ENCODE measurements around the gene RASA3. TPM values are rescaled to one million over a fixed set of nuclear protein-coding genes. Genes with fewer than 3 reads are reported as not detected.
A peak's percentile ranks its signal among the peaks of the same experiment; 100 is the strongest.

The RASA3 gene
- total RNA-seq, 4 donors from 2014 or later: 25.0 to 43.1 (median 30.2) TPM

DNA sequence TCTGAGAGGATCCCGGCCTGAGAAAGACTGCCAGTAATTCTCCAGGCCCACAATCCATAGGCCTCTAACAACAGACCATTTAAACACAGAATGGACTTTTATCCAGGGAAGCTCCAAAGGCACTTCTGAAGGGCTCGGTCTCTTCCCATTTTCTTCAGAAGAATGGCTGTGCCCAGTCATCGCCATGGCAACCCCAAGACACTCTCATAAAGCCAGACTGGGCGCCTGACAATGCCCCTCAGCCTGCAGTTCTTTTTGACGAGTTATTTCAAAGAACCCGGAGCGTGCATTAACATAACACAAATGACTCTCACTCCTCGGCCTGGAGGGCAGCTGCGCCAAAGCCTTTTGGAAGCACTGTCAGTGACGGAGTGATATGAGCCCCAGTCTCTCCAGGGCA is 61.0 kb downstream of the RASA3 start:
- 66 to 80% methylated on average over 6 to 7 of the region's 10 CpGs for WGBS, 2 donors (ENCODE audit: low coverage in 1 of 2)
- peaks cover 0 to 23% of the 10 kb centered on the region in 2 donors for H3K36me3 ChIP-seq
- H3K27ac ChIP-seq: peak overlapping the region in 2 of 4 donors; percentile 24 to 47
- H3K27me3 ChIP-seq: no peaks in the 10 kb centered on the region
- TF ChIP-seq POLR2AphosphoS5 (IDR thresholded peaks at IDR 0.05) (no peak), EP300 (IDR thresholded peaks at IDR 0.05) (no peak), POLR2A (IDR thresholded peaks at IDR 0.05) (no peak)
- TF ChIP-seq, protein P1, sequence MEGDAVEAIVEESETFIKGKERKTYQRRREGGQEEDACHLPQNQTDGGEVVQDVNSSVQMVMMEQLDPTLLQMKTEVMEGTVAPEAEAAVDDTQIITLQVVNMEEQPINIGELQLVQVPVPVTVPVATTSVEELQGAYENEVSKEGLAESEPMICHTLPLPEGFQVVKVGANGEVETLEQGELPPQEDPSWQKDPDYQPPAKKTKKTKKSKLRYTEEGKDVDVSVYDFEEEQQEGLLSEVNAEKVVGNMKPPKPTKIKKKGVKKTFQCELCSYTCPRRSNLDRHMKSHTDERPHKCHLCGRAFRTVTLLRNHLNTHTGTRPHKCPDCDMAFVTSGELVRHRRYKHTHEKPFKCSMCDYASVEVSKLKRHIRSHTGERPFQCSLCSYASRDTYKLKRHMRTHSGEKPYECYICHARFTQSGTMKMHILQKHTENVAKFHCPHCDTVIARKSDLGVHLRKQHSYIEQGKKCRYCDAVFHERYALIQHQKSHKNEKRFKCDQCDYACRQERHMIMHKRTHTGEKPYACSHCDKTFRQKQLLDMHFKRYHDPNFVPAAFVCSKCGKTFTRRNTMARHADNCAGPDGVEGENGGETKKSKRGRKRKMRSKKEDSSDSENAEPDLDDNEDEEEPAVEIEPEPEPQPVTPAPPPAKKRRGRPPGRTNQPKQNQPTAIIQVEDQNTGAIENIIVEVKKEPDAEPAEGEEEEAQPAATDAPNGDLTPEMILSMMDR (IDR thresholded peaks at IDR 0.05): no peak
- H3K9me3 ChIP-seq: no peaks in the 10 kb centered on the region
- peaks cover 0 to 49% (median 22%) of the 10 kb centered on the region in 3 donors for H3K4me1 ChIP-seq
- no peak for ATAC-seq
- no peak overlapping the region for H3K4me3 ChIP-seq

DNA sequence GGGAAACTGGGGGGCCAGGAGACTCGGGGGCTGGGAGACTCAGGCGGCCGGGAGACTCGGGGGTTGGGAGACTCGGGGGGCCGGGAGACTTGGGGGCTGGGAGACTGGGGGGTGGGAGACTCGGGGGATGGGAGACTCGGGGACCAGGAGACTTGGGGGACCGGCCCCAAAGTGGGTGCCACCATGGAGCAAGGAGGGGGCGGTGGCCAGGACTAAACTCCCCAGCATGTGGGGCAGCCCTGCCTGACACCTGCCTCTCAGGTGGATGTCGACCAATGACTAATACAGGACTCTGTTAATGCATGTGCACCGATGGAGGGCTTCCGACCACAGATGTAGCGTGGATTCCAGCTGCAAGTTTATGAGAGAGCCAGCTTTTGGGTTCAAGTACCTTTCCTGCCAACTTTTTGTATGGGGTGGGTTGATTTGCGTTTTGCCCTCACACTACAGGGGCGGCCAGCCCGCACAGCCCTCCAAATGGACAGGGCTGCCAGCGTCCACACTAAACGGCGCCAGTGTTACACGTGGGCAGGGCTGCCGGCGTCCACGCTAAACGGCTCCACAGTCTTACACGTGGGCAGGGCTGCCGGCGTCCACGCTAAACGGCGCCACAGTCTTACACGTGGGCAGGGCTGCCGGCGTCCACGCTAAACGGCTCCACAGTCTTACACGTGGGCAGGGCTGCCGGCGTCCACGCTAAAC is 62.2 kb downstream of the RASA3 start:
- TF ChIP-seq, protein P1 (IDR thresholded peaks at IDR 0.05): no peak
- TF ChIP-seq POLR2AphosphoS5 (IDR thresholded peaks at IDR 0.05) (no peak), EP300 (IDR thresholded peaks at IDR 0.05) (no peak), POLR2A (IDR thresholded peaks at IDR 0.05) (no peak)
- H3K27me3 ChIP-seq: no peaks in the 10 kb centered on the region
- H3K4me1 ChIP-seq: peaks cover 0 to 61% (median 32%) of the 10 kb centered on the region in 3 donors
- no peak overlapping the region for H3K4me3 ChIP-seq
- peaks cover 0 to 22% of the 10 kb centered on the region in 2 donors for H3K36me3 ChIP-seq
- ATAC-seq: no peak
- peak overlapping the region in 1 of 4 donors; percentile 12 for H3K27ac ChIP-seq
- 97 to 100% methylated on average over 2 to 7 of the region's 40 CpGs for WGBS, 2 donors (ENCODE audit: low coverage in 1 of 2)
- no peaks in the 10 kb centered on the region for H3K9me3 ChIP-seq

DNA sequence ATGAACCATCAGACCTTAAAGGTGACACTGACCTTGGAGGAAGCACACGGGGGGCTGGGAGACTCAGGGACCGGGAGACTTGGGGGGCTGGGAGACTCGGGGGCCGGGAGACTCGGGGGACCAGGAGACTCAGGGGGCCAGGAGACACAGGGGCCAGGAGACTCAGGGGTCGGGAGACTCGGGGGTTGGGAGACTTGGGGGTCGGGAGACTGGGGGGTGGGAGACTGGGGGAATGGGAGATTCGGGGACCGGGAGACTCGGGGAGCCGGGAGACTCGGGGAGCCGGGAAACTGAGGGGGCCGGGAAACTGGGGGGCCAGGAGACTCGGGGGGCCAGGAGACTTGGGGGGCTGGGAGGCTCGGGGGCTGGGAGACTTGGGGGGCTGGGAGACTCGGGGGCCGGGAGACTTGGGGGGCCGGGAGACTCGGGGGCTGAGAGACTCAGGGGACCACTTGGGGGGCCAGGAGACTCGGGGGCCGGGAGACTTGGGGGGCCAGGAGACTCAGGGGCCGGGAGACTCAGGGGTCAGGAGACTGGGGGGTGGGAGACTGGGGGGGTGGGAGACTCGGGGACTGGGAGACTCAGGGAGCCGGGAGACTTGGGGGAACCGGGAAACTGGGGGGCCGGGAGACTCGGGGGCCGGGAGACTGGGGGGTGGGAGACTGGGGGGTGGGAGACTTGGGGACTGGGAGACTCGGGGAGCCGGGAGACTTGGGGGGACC is 62.9 kb downstream of the RASA3 start:
- peaks cover 0 to 61% (median 35%) of the 10 kb centered on the region in 3 donors for H3K4me1 ChIP-seq
- H3K4me3 ChIP-seq: no peak overlapping the region
- H3K27me3 ChIP-seq: no peaks in the 10 kb centered on the region
- ATAC-seq: no peak
- no peaks in the 10 kb centered on the region for H3K9me3 ChIP-seq
- H3K36me3 ChIP-seq: peaks cover 0 to 15% of the 10 kb centered on the region in 2 donors
- TF ChIP-seq POLR2AphosphoS5 (IDR thresholded peaks at IDR 0.05) (no peak), EP300 (IDR thresholded peaks at IDR 0.05) (no peak), POLR2A (IDR thresholded peaks at IDR 0.05) (no peak)
- TF ChIP-seq, protein P1 (IDR thresholded peaks at IDR 0.05): no peak
- peak overlapping the region in 3 of 4 donors; percentile 92 to 99 (median 98) for H3K27ac ChIP-seq
- no CpG with 5 or more reads among the region's 32 CpGs for WGBS, 2 donors (ENCODE audit: low coverage in 1 of 2)

DNA sequence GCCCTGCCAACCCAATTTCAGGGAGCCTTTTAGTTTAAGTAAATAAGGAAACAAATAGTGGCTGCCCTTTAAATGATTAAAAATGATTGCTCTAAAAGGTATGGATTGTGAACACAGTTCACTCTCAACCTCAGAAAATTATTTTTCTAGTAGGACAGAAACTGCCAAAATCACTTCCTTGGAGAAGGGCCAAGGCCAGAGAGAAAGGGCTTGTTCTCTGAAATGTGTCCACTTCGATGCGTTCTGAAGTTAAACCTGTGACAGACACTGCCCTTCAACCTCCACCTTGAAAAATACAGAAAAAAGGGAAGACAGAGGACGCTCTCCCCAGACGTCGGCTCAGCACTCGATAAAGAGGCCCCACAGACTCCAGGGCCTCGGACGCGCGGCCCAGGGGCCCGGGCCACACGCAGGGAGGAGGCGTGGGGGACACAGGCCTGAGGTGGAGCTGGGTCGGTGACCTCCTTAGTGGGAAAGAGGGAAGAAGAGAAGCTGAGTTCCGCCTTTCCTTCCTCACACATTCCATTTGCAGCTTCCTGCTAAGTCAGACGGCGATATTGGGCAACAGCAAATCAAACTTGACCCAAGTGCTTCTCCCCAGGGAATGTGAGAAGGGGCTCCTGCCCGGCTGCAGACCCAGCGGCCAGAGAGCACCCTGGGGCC is 63.6 kb downstream of the RASA3 start:
- WGBS, 2 donors (ENCODE audit: low coverage in 1 of 2): 32 to 57% methylated on average over 4 to 12 of the region's 19 CpGs
- Histone ChIP-seq H3K4me1 (peaks cover 0 to 68% (median 43%) of the 10 kb centered on the region in 3 donors), H3K4me3 (no peak overlapping the region), H3K27me3 (no peaks in the 10 kb centered on the region), H3K36me3 (peaks cover 0 to 13% of the 10 kb centered on the region in 2 donors), H3K27ac (peak overlapping the region in 3 of 4 donors; percentile 92 to 99 (median 98)), H3K9me3 (no peaks in the 10 kb centered on the region)
- no peak for ATAC-seq
- TF ChIP-seq POLR2A (IDR thresholded peaks at IDR 0.05) (no peak), EP300 (IDR thresholded peaks at IDR 0.05) (no peak), POLR2AphosphoS5 (IDR thresholded peaks at IDR 0.05) (peak; percentile 32)
- TF ChIP-seq, protein P1 (IDR thresholded peaks at IDR 0.05): peak in 1 of 4 experiments; percentile 20

Measured in gastroesophageal sphincter (tissue), 4 donors.